Fibroblast of lung (primary cell): Measurements from ENCODE around the gene RTKN. TPM values are rescaled to one million over a fixed set of nuclear protein-coding genes. Genes with fewer than 3 reads are reported as not detected.
A peak's percentile ranks its signal among the peaks of the same experiment; 100 is the strongest.

Experiments used
- DNase-seq, 2 donors: peaks; one replicate each; pipeline versions ENCODE4 v3.0.0 to v3.0.0-alpha.2; 2010; ENCODE audit warnings: low read depth in 2 of 2
- H2AFZ ChIP-seq: 2 replicates; pipeline ENCODE4 v1.5.1; 2012; ENCODE audit warnings: low read length, control low read depth, inconsistent platforms
- H3K27ac ChIP-seq: 2 replicates; pipeline ENCODE4 v1.5.1; 2011; ENCODE audit warnings: low read length, control low read depth; ENCODE audit not compliant: insufficient read depth
- H3K27me3 ChIP-seq: 2 replicates; pipeline ENCODE4 v1.5.1; 2011; ENCODE audit warnings: mild to moderate bottlenecking, low read length; ENCODE audit not compliant: control insufficient read depth, insufficient read depth
- H3K36me3 ChIP-seq: 2 replicates; pipeline ENCODE4 v1.5.1; 2011; ENCODE audit warnings: low read length; ENCODE audit not compliant: control insufficient read depth, insufficient read depth
- H3K4me1 ChIP-seq: 2 replicates; pipeline ENCODE4 v1.5.1; 2011; ENCODE audit warnings: low read length; ENCODE audit not compliant: control insufficient read depth, insufficient read depth; ENCODE audit errors: extremely low read depth
- H3K4me2 ChIP-seq: 2 replicates; pipeline ENCODE4 v1.5.1; 2011; ENCODE audit warnings: low read length, control low read depth; ENCODE audit not compliant: insufficient read depth; ENCODE audit errors: extremely low read depth
- H3K4me3 ChIP-seq, 4 experiments: fragments of 200-600 bp in 1 of 4; sonication (generic) in 1 of 4; replicated peaks in 1 of 4; 2 replicates each; pipeline ENCODE4 v1.5.1; 2011 to 2016; ENCODE audit warnings: low read length in 4 of 4, low read depth in 3 of 4, mild to moderate bottlenecking in 3 of 4, control low read depth in 2 of 4, inconsistent platforms in 1 of 4, mixed read lengths in 1 of 4; ENCODE audit not compliant: insufficient read depth in 1 of 4; ENCODE audit errors: control extremely low read depth in 1 of 4
- H3K79me2 ChIP-seq: 2 replicates; pipeline ENCODE4 v1.5.1; 2012; ENCODE audit warnings: mild to moderate bottlenecking, low read length, inconsistent platforms; ENCODE audit not compliant: control insufficient read depth, insufficient read depth
- H3K9ac ChIP-seq: 2 replicates; pipeline ENCODE4 v1.5.1; 2011; ENCODE audit warnings: mild to moderate bottlenecking, low read length, control low read depth; ENCODE audit not compliant: insufficient read depth
- H3K9me3 ChIP-seq: 2 replicates; pipeline ENCODE4 v1.5.1; 2012; ENCODE audit warnings: low read depth, low read length; ENCODE audit not compliant: control insufficient read depth, insufficient read depth
- H4K20me1 ChIP-seq: 2 replicates; pipeline ENCODE4 v1.5.1; 2011; ENCODE audit warnings: low read length; ENCODE audit not compliant: control insufficient read depth, insufficient read depth; ENCODE audit errors: extremely low read depth
- CTCF ChIP-seq, 2 donors: IDR thresholded peaks in 1 of 2; conservative IDR thresholded peaks in 1 of 2; 1 replicate in 1 of 2; 2 replicates in 1 of 2; pipeline ENCODE4 v1.5.1; 2011 to 2012; ENCODE audit warnings: low read length in 2 of 2, control low read depth in 1 of 2, inconsistent platforms in 1 of 2, low read depth in 1 of 2, mild to moderate bottlenecking in 1 of 2
- EZH2 ChIP-seq: IDR thresholded peaks from 2 replicates; pipeline ENCODE4 v1.5.1; 2012; ENCODE audit warnings: low read length, control low read depth, mild to moderate bottlenecking; ENCODE audit errors: missing control alignments
- polyA plus RNA-seq, 2 donors: library from polyadenylated mRNA; depleted of rRNA in 1 of 2; stranded (reverse) in 1 of 2; unstranded in 1 of 2; fragments of >200 nt; gene quantifications; 2 replicates each; pipeline ENCODE4 v1.2.1, GENCODE V29; 2011 to 2012; ENCODE audit warnings: missing spikeins in 1 of 2
- total RNA-seq: library from RNA; depleted of rRNA; stranded (reverse); fragments of >200 nt; gene quantifications from 2 replicates; pipeline ENCODE4 v1.2.1, GENCODE V29; 2014

RTKN gene
- total and polyA plus RNA-seq, 2 donors (not counting 1 experiment from before 2014, with no cell fraction given), result 8.3 to 16.0 TPM

DNA sequence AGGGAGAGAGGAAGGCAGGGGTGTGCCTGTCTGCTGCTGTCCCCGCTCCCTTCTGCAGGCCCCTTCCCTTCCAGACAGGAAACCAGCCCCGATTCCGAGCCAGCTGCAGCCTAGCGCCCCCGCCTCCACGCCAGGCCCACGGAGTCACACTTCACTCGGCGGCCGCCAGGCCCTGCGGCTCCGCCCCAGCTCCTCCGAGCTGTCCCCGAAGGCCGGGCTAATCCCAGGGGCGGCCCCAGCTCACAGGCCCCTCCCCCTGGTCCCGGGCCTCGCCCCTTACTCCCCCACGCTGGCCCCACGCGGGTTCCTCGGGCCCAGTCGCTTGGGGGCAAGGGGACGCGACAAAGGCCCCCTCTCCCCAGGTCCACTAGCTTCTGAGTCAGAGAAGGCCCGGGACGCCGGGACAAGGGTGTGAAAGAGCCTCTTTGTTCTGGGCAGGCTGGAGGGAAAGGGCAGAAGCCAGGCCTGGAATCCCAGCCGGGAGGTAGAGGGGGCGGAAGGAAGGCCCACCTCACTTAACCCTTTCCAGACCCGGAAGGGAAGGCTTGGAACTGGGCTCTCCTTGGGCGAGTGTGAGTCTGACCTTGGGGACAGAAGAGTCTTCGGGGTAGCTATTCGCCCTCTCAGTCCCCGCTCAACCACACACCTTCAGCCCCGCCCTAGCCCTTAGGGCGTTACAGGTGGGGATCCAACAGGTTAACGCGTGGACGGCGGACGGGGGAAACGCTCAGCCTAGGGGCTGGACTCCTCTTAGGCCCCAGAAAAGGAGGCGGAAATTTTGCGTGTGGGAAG, 1.2 kb downstream of the RTKN start:
- H4K20me1 ChIP-seq, result no peaks in the 10 kb centered on the region
- H3K9me3 ChIP-seq, result no peaks in the 10 kb centered on the region
- no peaks in the 10 kb centered on the region for H3K27me3 ChIP-seq
- H2AFZ ChIP-seq, result peak overlapping the region; percentile 86
- peak; percentile 1 to 25 for TF ChIP-seq CTCF (conservative IDR thresholded peaks at IDR 0.05 in 1 of 2, IDR thresholded peaks at IDR 0.05 in 1 of 2; ENCODE audit: low read depth in 1 of 2, low read length in 2 of 2)
- no peak for TF ChIP-seq EZH2
- no peaks in the 10 kb centered on the region for H3K36me3 ChIP-seq
- peaks cover 12% of the 10 kb centered on the region for H3K4me1 ChIP-seq
- H3K79me2 ChIP-seq, result no peaks in the 10 kb centered on the region
- peak; percentile 83 to 85 for DNase-seq
- H3K27ac ChIP-seq, result peak overlapping the region; percentile 71
- H3K4me3 ChIP-seq, result peak overlapping the region; percentile 68 to 84 (median 77)
- H3K9ac ChIP-seq, result peak overlapping the region; percentile 48
- H3K4me2 ChIP-seq, result peak overlapping the region; percentile 99

- no peaks in the 10 kb centered on the region for H3K79me2 ChIP-seq
These were observed 1.8 kb downstream of the RTKN start for GRCh38 chr2:74439803-74440377.

More at GRCh38 chr2:74439803-74440377, 1.8 kb downstream of the RTKN start:
- H3K27me3 ChIP-seq, result no peaks in the 10 kb centered on the region
- no peaks in the 10 kb centered on the region for H4K20me1 ChIP-seq
- peak overlapping the region; percentile 68 to 84 (median 77) for H3K4me3 ChIP-seq
- H3K27ac ChIP-seq, result peak overlapping the region; percentile 71
- peaks cover 12% of the 10 kb centered on the region for H3K4me1 ChIP-seq
- H3K9ac ChIP-seq, result peak overlapping the region; percentile 48
- no peaks in the 10 kb centered on the region for H3K36me3 ChIP-seq
- DNase-seq, result peak; percentile 55 to 61
- no peaks in the 10 kb centered on the region for H3K9me3 ChIP-seq
- no peak for TF ChIP-seq EZH2
- TF ChIP-seq CTCF (conservative IDR thresholded peaks at IDR 0.05 in 1 of 2, IDR thresholded peaks at IDR 0.05 in 1 of 2; ENCODE audit: low read depth in 1 of 2, low read length in 2 of 2), result no peak
- H2AFZ ChIP-seq, result peak overlapping the region; percentile 86
- peak overlapping the region; percentile 99 for H3K4me2 ChIP-seq
